GM19023 (cell line): ENCODE measurements around the gene TPO.
"Not testable (repeated sequence)": the region's sequence is repeated elsewhere in the genome, so short reads cannot be mapped to it uniquely, and the experiment has no call there.

ENCODE experiments used
- ATAC-seq: cut with Tn5 transposase; IDR thresholded peaks from one replicate; pipeline ENCODE4 v1.9.1; 2021; ENCODE audit warnings: mild to moderate bottlenecking, moderate library complexity; ENCODE audit not compliant: unreplicated experiment

Gene TPO

DNA sequence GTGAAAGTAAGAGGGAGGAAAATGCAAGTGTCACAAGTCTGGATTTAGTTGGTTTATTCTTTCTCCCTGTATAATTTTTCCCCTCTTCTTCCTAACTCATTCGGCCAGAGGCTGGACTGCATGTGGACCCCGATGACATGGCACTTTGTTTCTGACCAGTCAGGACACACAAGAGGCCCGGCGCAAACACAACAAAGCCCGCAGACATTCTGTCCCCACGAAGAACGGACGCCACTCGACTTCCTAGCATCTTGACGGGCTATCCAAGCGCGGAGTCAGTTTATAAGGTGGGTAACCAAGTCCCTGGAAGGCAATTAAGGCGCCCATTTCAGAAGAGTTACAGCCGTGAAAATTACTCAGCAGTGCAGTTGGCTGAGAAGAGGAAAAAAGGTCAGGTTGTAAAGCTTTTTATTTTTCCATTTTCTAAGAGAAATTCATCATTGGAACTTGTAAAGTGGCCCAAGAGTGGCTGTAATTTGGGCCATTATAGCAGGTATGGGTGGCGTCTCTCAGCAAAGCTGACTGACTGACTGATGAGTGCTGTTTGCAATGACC is at the start of gene TPO:
TPO (plus strand) TSS at position 308 of the 555 bp plus-strand sequence. CDS start 946 bp downstream, outside the sequence.
- no peak for ATAC-seq

DNA sequence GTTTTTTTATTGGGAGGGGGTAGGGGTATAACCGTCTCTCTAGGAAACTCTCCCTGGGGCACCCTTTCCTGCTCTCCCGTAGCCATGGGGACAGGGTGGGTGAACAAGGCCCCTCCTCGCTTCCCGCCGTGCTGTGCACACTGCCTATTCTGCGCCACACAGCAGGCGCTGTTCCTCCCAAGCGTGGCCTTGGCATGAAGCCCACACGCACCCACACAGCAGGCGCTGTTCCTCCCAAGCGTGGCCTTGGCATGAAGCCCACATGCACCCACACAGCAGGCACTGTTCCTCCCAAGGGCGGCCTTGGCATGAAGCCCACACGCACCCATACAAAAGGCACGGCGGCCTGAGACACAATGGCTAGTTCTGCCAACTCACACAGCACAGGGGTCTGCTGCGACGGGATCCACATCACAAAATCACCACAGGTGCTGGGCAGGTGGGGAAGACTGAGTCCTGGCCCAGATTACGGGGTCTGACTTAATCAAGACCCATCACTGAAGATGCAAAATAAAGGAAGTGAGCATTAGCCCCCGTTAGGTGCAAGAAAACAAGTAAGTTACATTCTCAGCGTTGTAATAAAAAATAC is 46.6 kb upstream of the TPO start:
- ATAC-seq = no peak

DNA sequence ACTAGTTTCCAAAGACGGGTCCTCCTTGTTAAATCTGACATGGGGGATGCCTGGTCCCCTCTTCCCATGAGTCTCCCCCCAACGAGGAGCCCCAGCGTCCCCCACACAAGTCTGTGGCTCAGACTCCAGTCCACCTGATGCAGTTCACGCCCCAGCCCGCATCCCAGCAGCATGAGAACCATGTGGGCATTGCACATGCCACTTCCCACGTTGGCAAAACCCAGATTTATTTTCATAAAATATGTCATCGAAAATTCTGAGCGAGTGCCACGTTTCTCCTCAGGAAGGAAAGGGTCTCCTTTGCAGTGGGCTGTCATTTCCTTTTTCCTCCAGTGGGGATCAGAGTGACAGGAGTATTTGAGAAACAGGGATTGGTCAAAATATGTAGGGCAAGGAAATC is 45.7 kb upstream of the TPO start:
- ATAC-seq = no peak

GRCh38 chr2:1369905-1370304 is 43.4 kb upstream of the TPO start:
- no peak for ATAC-seq

GRCh38 chr2:1370461-1370860 is 42.8 kb upstream of the TPO start:
- no peak for ATAC-seq

GRCh38 chr2:1371082-1371481 is 42.2 kb upstream of the TPO start:
- no peak for ATAC-seq

- ATAC-seq = no peak
Observed at GRCh38 chr2:1373830-1374229, 39.4 kb upstream of the TPO start.

DNA sequence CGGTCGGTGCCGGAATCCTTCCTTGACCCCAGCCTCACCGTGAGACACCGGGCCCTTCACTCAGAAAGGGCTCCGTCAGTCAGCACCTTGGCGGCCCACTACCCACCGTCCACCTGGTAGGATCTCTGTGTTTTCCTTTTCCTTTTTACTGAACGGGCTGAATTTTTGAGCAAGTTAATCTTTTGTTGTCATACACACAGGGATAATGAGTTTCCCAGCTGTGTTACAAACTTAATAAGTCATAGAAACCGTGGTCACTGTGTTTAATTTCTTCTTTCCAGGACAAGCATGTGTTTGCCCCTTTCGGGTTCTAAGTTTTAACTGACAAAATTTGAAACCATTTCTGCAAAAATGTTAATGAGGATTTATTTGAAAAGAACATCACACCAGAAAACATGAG is 39.0 kb upstream of the TPO start:
- no peak for ATAC-seq

- ATAC-seq = no peak
Observed at GRCh38 chr2:1375794-1376193, 37.5 kb upstream of the TPO start.

DNA sequence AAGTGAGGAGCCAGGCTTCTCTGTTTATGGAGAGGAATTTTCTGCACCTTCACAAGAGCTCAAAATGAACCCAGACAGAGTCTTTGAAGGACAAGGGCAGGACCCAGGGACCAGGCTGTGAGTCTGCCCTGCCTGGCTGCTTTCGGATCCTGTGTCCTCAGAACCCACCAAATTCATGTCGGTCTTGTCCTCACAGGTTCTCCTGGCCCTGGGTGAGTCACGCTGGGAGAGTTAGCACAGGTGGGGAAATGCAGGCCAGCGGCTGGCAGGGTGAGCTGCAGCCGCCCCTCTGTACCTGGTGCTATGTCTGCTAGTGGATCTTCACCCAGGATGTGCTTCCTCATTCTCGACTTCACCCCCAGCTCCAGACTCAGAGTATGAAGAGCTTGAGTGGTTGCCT is 35.8 kb upstream of the TPO start:
- ATAC-seq = no peak

DNA sequence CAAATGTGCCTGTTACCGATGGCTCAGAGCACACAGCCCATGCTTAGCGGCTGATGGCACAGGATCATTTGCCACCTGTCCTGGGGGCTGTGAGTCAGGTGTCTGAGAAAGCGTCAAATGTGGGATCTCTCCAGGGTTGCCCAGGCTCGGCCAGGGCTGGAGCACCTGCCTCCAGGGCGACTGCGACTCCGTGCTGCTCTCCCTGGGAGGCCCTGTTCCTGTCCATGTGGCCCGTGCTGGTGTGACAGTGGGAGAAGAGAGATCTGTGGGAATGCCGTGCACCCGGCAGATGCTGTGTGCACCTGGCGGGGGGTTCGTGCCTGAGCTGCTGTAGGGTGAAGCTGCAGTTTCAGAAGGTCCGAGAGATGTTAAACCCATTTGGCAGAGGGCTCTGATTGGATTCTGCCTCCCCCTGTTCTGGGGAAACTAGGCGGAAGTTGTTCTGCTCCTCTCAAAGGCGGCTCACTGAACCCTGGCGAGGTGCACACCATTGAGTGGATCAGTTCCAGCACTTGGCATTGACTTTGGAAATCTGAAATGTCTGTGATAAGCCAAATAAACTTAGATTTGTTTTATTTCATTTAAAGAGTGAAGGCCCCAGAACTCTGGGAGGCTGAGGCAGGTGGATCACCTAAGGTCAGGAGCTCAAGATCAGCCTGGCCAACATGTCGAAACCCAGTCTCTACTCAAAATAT is 34.7 kb upstream of the TPO start:
- no peak for ATAC-seq

DNA sequence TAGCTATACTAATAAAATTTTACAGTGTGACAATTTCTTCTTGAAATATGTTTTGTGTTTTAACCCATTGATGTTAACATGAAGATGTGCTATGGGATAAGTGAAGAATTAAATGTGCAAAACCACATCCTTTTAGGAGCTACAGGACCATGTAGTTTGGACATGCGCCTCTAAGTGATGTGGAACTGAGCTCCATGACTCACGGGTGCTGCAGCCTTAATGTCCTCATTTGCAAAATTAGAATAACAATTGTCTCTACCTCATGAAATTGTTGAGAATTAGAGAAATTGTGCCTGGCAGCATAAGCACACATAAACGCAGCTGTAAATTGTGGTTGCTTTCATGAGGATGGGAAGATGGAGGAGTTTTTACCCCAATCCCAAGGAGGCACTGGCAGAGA is 31.6 kb upstream of the TPO start:
- no peak for ATAC-seq

- ATAC-seq = not testable (repeated sequence)
Observed at GRCh38 chr2:1387954-1388725, 25.1 kb upstream of the TPO start.

- not testable (repeated sequence) for ATAC-seq
Observed at GRCh38 chr2:1390118-1390517, 23.1 kb upstream of the TPO start.

- no peak for ATAC-seq
Observed at GRCh38 chr2:1393321-1393720, 19.9 kb upstream of the TPO start.

- no peak for ATAC-seq
Observed at GRCh38 chr2:1394709-1395408, 18.4 kb upstream of the TPO start.

GRCh38 chr2:1397350-1397749 is 15.9 kb upstream of the TPO start:
- no peak for ATAC-seq

- ATAC-seq = no peak
Observed at GRCh38 chr2:1398191-1398590, 15.1 kb upstream of the TPO start.

GRCh38 chr2:1400943-1401735 is 12.1 kb upstream of the TPO start:
- no peak for ATAC-seq

DNA sequence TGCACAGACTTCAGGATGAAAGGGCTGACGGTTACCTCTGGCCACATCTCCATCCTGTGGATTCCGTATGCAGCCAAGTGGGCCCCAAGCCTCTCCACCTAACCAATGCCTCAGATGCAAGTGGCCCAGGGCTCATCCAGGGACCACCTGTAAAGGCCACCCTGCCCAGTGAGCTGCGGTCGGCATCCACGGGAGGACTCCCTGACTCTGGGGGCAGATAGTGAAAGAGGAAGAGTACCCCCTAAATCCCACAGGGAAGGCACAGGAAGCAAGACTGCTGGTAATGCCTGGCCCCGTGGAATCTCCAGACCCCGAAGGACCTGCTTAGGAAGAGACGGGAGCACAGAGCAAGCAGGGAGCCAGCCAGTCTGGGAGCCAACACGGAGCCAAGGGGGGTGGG is 11.2 kb upstream of the TPO start:
- no peak for ATAC-seq
